ENCODE results near the gene WWC1. TPM values are rescaled to one million over a fixed set of nuclear protein-coding genes. Genes with fewer than 3 reads are reported as not detected.

Gene WWC1
- total and polyA plus RNA-seq, 2 donors, result 0.66 to 6.0 TPM

Other genes with a start within 250 kb of the WWC1 start
- gene RARS1, start 194.8 kb downstream of the WWC1 start, total RNA-seq, result 67.4 TPM
- gene RARS1, start 194.8 kb downstream of the WWC1 start, polyA plus RNA-seq, result 42.1 TPM
- gene FBLL1, start 237.7 kb downstream of the WWC1 start, total RNA-seq, result 0.14 TPM
- 0.87 TPM for gene FBLL1, start 237.7 kb downstream of the WWC1 start, polyA plus RNA-seq

Measured in thymus (tissue), 2 donors.